ENCODE data around the gene NIFK.
A peak's percentile ranks its signal among the peaks of the same experiment; 100 is the strongest.
"Not testable (repeated sequence)": the region's sequence is repeated elsewhere in the genome, so short reads cannot be mapped to it uniquely, and the experiment has no call there.

NIFK gene

DNA sequence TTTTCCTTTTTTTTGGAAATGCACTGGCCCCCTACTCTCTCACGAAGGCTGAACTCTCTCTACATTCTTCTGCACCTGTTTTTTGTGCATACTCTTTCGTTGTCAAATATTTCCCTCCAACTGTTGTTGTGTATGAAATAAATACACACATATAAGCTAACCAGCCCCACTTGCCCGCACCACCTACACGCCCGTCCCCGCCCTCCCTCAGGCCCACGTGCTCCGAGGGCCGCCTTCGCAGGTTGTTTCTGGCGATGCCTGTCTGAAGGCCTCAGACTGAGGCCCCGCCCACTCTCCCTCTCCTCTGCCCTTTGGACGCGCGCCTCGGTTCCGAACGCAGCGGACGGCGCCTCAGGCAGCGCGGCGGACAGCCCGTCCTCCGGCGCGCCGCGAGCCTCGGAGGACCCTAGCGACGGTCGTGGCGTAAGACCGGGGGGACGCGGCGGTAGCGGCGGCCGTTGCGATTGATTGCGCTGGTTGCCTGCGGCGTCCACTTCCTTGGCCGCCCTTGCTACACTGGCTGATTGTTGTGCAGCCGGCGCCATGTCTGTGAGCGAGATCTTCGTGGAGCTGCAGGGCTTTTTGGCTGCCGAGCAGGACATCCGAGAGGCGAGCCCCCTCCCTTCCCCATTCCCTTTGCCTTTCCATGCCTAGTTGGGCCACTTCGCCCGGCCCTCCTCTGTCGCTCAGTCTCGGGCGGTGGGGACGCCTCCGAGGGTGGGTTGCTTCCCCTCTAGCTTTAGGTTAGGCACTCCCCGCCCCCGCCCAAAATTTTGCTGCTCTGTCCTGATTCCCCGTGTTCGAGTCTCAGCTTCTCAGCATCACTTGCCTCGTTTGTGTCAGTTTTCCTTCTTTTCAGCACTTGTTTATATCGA, 18.8 kb upstream of the NIFK start, which contains the start of gene TSN:
TSN (plus strand) TSS at position 415 of the 875 bp plus-strand sequence; CDS start at position 544, 129 bp downstream.
- Histone ChIP-seq H3K9me3 (ENCODE audit: low read length) (no peaks in the 10 kb centered on the region), H3K4me3 (ENCODE audit: low read length) (peak within 1 kb of the TSS; percentile 96), H3K4me1 (ENCODE audit: insufficient read depth, low read length) (peaks cover 26% of the 10 kb centered on the region), H3K36me3 (ENCODE audit: insufficient read depth, low read length) (peaks cover 22% of the 10 kb centered on the region), H2AFZ (ENCODE audit: low read depth, low read length) (peak within 1 kb of the TSS; percentile 90), H3K27me3 (ENCODE audit: insufficient read depth, low read length) (no peaks in the 10 kb centered on the region)

GRCh38 chr2:121754851-121755236, 18.2 kb upstream of the NIFK start:
- H2AFZ ChIP-seq (ENCODE audit: low read depth, low read length) = peak overlapping the region; percentile 90
- H3K4me1 ChIP-seq (ENCODE audit: insufficient read depth, low read length) = peaks cover 26% of the 10 kb centered on the region
- no peaks in the 10 kb centered on the region for H3K27me3 ChIP-seq (ENCODE audit: insufficient read depth, low read length)
- peak overlapping the region; percentile 96 for H3K4me3 ChIP-seq (ENCODE audit: low read length)
- peaks cover 16% of the 10 kb centered on the region for H3K36me3 ChIP-seq (ENCODE audit: insufficient read depth, low read length)
- no peaks in the 10 kb centered on the region for H3K9me3 ChIP-seq (ENCODE audit: low read length)

GRCh38 chr2:121748202-121748601, 11.5 kb upstream of the NIFK start:
- no peak overlapping the region for H2AFZ ChIP-seq (ENCODE audit: low read depth, low read length)
- H3K4me3 ChIP-seq (ENCODE audit: low read length) = no peak overlapping the region
- no peaks in the 10 kb centered on the region for H3K9me3 ChIP-seq (ENCODE audit: low read length)

GRCh38 chr2:121746071-121746578, 9.4 kb upstream of the NIFK start:
- Histone ChIP-seq H3K36me3 (ENCODE audit: insufficient read depth, low read length) (no peaks in the 10 kb centered on the region), H3K27me3 (ENCODE audit: insufficient read depth, low read length) (no peaks in the 10 kb centered on the region), H3K4me3 (ENCODE audit: low read length) (no peak overlapping the region), H2AFZ (ENCODE audit: low read depth, low read length) (no peak overlapping the region), H3K4me1 (ENCODE audit: insufficient read depth, low read length) (no peaks in the 10 kb centered on the region), H3K9me3 (ENCODE audit: low read length) (no peaks in the 10 kb centered on the region)

More at GRCh38 chr2:121748202-121748601, 11.5 kb upstream of the NIFK start:
- Histone ChIP-seq H3K4me1 (ENCODE audit: insufficient read depth, low read length) (no peaks in the 10 kb centered on the region), H3K36me3 (ENCODE audit: insufficient read depth, low read length) (no peaks in the 10 kb centered on the region), H3K27me3 (ENCODE audit: insufficient read depth, low read length) (no peaks in the 10 kb centered on the region)

GRCh38 chr2:121741450-121741849, 4.8 kb upstream of the NIFK start:
- H2AFZ ChIP-seq (ENCODE audit: low read depth, low read length) = no peak overlapping the region
- H3K4me1 ChIP-seq (ENCODE audit: insufficient read depth, low read length) = no peaks in the 10 kb centered on the region
- no peaks in the 10 kb centered on the region for H3K9me3 ChIP-seq (ENCODE audit: low read length)
- no peak overlapping the region for H3K4me3 ChIP-seq (ENCODE audit: low read length)
- H3K27me3 ChIP-seq (ENCODE audit: insufficient read depth, low read length) = no peaks in the 10 kb centered on the region
- no peaks in the 10 kb centered on the region for H3K36me3 ChIP-seq (ENCODE audit: insufficient read depth, low read length)

DNA sequence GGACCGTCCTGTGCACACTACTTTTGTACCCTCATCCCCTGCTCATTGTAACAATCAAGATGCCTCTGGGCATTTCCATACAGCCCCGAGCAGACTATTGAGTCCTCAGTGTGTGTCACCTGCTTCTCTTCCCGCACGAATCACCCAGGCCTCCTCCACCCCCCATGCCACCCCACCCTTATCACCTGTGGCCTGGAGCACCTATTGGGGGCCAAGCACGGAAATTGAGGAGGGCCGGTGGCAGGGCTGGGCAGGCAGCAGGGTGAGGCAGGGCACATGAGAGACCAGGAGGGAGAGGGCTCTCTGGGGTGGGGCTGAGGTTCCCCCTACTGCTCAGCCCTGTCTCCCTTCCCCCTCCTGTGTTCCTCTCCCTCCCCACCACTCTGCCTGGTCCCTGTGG, 4.3 kb upstream of the NIFK start:
- peaks cover 1% of the 10 kb centered on the region for H3K4me1 ChIP-seq (ENCODE audit: insufficient read depth, low read length)
- H3K27me3 ChIP-seq (ENCODE audit: insufficient read depth, low read length) = no peaks in the 10 kb centered on the region
- H2AFZ ChIP-seq (ENCODE audit: low read depth, low read length) = no peak overlapping the region
- no peak overlapping the region for H3K4me3 ChIP-seq (ENCODE audit: low read length)
- no peaks in the 10 kb centered on the region for H3K9me3 ChIP-seq (ENCODE audit: low read length)
- no peaks in the 10 kb centered on the region for H3K36me3 ChIP-seq (ENCODE audit: insufficient read depth, low read length)

GRCh38 chr2:121736140-121736461, 574 bp downstream of the NIFK start:
- Histone ChIP-seq H3K36me3 (ENCODE audit: insufficient read depth, low read length) (peaks cover 28% of the 10 kb centered on the region), H2AFZ (ENCODE audit: low read depth, low read length) (peak overlapping the region; percentile 67), H3K27me3 (ENCODE audit: insufficient read depth, low read length) (no peaks in the 10 kb centered on the region), H3K4me1 (ENCODE audit: insufficient read depth, low read length) (peaks cover 13% of the 10 kb centered on the region), H3K9me3 (ENCODE audit: low read length) (no peaks in the 10 kb centered on the region), H3K4me3 (ENCODE audit: low read length) (peak overlapping the region; percentile 88)

- Histone ChIP-seq H2AFZ (ENCODE audit: low read depth, low read length) (peak overlapping the region; percentile 67), H3K36me3 (ENCODE audit: insufficient read depth, low read length) (peaks cover 33% of the 10 kb centered on the region), H3K27me3 (ENCODE audit: insufficient read depth, low read length) (no peaks in the 10 kb centered on the region), H3K4me3 (ENCODE audit: low read length) (peak overlapping the region; percentile 88), H3K9me3 (ENCODE audit: low read length) (no peaks in the 10 kb centered on the region), H3K4me1 (ENCODE audit: insufficient read depth, low read length) (peaks cover 13% of the 10 kb centered on the region)
Measured at GRCh38 chr2:121735518-121736074, 1.1 kb downstream of the NIFK start.

- not testable (repeated sequence) for H2AFZ ChIP-seq (ENCODE audit: low read depth, low read length); H3K9me3 ChIP-seq (ENCODE audit: low read length); H3K27me3 ChIP-seq (ENCODE audit: insufficient read depth, low read length); H3K4me3 ChIP-seq (ENCODE audit: low read length)
- H3K4me1 ChIP-seq (ENCODE audit: insufficient read depth, low read length) = peaks cover 13% of the 10 kb centered on the region
- peaks cover 42% of the 10 kb centered on the region for H3K36me3 ChIP-seq (ENCODE audit: insufficient read depth, low read length)
Measured at GRCh38 chr2:121734544-121734943, 2.1 kb downstream of the NIFK start.

DNA sequence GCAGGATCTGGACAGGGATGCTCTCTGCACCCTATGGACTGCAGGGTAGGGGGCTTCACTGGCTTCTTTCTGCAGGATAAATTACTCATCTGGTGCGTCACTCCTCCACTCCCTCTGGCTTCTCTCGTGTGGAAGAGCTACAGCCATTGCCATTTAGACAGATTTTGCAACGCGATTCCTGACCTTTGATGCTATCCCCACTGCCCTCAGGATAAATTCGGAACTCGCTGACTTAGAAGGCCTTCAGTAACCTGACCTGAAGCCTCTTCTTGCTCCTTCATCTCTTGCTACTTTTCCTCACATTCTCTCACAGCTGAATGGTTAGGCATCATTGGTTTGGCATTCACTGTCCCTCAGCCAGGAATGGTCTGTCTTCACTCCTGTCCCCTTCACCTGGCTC, 5.3 kb downstream of the NIFK start:
- peaks cover 13% of the 10 kb centered on the region for H3K4me1 ChIP-seq (ENCODE audit: insufficient read depth, low read length)
- H2AFZ ChIP-seq (ENCODE audit: low read depth, low read length) = no peak overlapping the region
- H3K27me3 ChIP-seq (ENCODE audit: insufficient read depth, low read length) = no peaks in the 10 kb centered on the region
- H3K9me3 ChIP-seq (ENCODE audit: low read length) = no peaks in the 10 kb centered on the region
- peaks cover 68% of the 10 kb centered on the region for H3K36me3 ChIP-seq (ENCODE audit: insufficient read depth, low read length)
- no peak overlapping the region for H3K4me3 ChIP-seq (ENCODE audit: low read length)

DNA sequence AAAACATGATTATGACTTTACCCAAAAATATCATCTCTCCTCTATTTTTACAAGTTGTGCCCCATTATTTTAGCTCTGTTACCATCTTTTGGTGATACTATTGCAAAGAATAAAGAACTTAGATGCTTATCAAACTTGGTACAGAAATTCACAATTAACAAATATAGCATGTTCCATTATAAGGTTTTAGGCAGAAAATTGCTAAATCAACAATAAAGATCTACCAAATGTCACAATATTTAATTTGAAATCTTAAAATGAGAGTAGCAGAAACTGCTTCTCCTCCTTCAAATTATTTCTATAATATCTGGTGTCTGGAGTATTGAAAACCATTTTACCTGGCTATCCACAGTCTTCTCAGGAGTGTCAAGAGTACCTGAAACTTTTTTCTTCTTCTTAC, 8.7 kb downstream of the NIFK start:
- Histone ChIP-seq H3K9me3 (ENCODE audit: low read length) (no peaks in the 10 kb centered on the region), H3K27me3 (ENCODE audit: insufficient read depth, low read length) (no peaks in the 10 kb centered on the region), H3K4me3 (ENCODE audit: low read length) (no peak overlapping the region), H3K4me1 (ENCODE audit: insufficient read depth, low read length) (no peaks in the 10 kb centered on the region), H3K36me3 (ENCODE audit: insufficient read depth, low read length) (peaks cover 57% of the 10 kb centered on the region), H2AFZ (ENCODE audit: low read depth, low read length) (no peak overlapping the region)

DNA sequence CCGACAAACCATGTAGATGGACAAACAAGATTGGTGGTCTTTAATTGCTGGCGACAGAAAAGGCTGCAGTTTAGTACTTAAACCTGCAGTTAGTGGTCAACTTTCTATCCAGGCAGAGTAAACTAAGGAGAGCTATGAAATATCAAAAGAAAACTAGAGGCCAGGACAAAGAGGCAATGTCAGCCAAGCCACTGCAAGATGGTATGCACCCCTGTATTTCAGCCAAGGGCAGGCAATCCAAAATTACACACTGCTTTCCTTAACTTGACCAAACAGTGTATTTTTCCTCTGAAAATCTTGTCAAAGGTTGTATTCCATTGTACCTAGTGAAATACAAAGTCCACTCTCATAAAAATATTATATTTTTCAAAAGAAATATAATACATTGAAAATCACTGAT, 9.3 kb downstream of the NIFK start:
- peaks cover 57% of the 10 kb centered on the region for H3K36me3 ChIP-seq (ENCODE audit: insufficient read depth, low read length)
- H3K27me3 ChIP-seq (ENCODE audit: insufficient read depth, low read length) = no peaks in the 10 kb centered on the region
- no peak overlapping the region for H2AFZ ChIP-seq (ENCODE audit: low read depth, low read length)
- no peak overlapping the region for H3K4me3 ChIP-seq (ENCODE audit: low read length)
- H3K9me3 ChIP-seq (ENCODE audit: low read length) = no peaks in the 10 kb centered on the region
- H3K4me1 ChIP-seq (ENCODE audit: insufficient read depth, low read length) = no peaks in the 10 kb centered on the region

DNA sequence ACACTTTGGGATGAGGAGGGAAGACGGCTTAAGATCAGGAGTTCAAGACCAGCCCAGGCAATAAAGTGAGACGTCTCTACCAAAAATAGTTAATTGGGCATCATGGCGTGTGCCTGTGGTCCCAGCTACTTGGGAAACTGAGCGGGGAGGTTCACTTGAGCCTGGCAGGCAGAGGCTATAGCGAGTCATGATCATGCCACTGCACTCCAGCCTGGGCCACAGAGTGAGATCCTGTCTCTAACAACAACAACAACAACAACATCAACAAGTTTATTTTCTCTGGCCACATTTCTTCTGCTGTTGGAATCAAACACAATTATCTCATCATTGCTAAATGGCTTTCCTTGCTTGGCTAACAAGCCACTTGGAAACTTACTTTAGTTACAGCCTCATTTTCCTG, 13.4 kb downstream of the NIFK start:
- H3K27me3 ChIP-seq (ENCODE audit: insufficient read depth, low read length) = no peaks in the 10 kb centered on the region
- H3K4me3 ChIP-seq (ENCODE audit: low read length) = no peak overlapping the region
- H3K4me1 ChIP-seq (ENCODE audit: insufficient read depth, low read length) = no peaks in the 10 kb centered on the region
- H3K36me3 ChIP-seq (ENCODE audit: insufficient read depth, low read length) = peaks cover 22% of the 10 kb centered on the region
- H2AFZ ChIP-seq (ENCODE audit: low read depth, low read length) = no peak overlapping the region
- H3K9me3 ChIP-seq (ENCODE audit: low read length) = no peaks in the 10 kb centered on the region
